GM18867 (cell line): ENCODE measurements around the gene CCDC183.
A peak's percentile ranks its signal among the peaks of the same experiment; 100 is the strongest.
"Not testable (repeated sequence)": the region's sequence is repeated elsewhere in the genome, so short reads cannot be mapped to it uniquely, and the experiment has no call there.

Source experiments
- ATAC-seq: cut with Tn5 transposase; IDR thresholded peaks from one replicate; pipeline ENCODE4 v1.9.1; 2021; ENCODE audit warnings: mild to moderate bottlenecking, moderate library complexity; ENCODE audit not compliant: unreplicated experiment

CCDC183 gene

GRCh38 chr9:136784249-136784996 lies 11.7 kb upstream of the CCDC183 start:
- ATAC-seq, result no peak

GRCh38 chr9:136784997-136785361 lies 11.2 kb upstream of the CCDC183 start:
- no peak for ATAC-seq

GRCh38 chr9:136785565-136786355 lies 10.4 kb upstream of the CCDC183 start:
- ATAC-seq, result not testable (repeated sequence)

- no peak for ATAC-seq
These were observed 9.7 kb upstream of the CCDC183 start for GRCh38 chr9:136786451-136786850.

GRCh38 chr9:136786983-136787382 lies 9.2 kb upstream of the CCDC183 start:
- not testable (repeated sequence) for ATAC-seq

- ATAC-seq, result no peak
These were observed 8.3 kb upstream of the CCDC183 start for GRCh38 chr9:136787690-136788400.

- ATAC-seq, result not testable (repeated sequence)
These were observed 7.3 kb upstream of the CCDC183 start for GRCh38 chr9:136788644-136789522.

- ATAC-seq, result no peak
These were observed 6.6 kb upstream of the CCDC183 start for GRCh38 chr9:136789523-136789937.

GRCh38 chr9:136790640-136791515 lies 5.3 kb upstream of the CCDC183 start, which contains the start of gene TMEM141:
Gene TMEM141, plus strand, starts transcription at chr9:136791344. Its CDS starts 27 bp downstream, at chr9:136791371.
- peak; percentile 82 for ATAC-seq

- peak; percentile 14 for ATAC-seq
These were observed 4.4 kb upstream of the CCDC183 start for GRCh38 chr9:136791516-136792276.

- ATAC-seq, result no peak
These were observed 3.6 kb upstream of the CCDC183 start for GRCh38 chr9:136792321-136793085.

- no peak for ATAC-seq
These were observed 2.8 kb upstream of the CCDC183 start for GRCh38 chr9:136793086-136793946.

GRCh38 chr9:136794281-136794999 lies 1.7 kb upstream of the CCDC183 start:
- no peak for ATAC-seq

- ATAC-seq, result no peak
These were observed 1.2 kb upstream of the CCDC183 start for GRCh38 chr9:136795000-136795348.

- not testable (repeated sequence) for ATAC-seq
These were observed 723 bp downstream of the CCDC183 start for GRCh38 chr9:136796775-136797347.

GRCh38 chr9:136798708-136799078 lies 2.6 kb downstream of the CCDC183 start:
- ATAC-seq, result no peak
